ENCODE measurements around the gene ZSCAN2. TPM values are rescaled to one million over a fixed set of nuclear protein-coding genes. Genes with fewer than 3 reads are reported as not detected.

Gene ZSCAN2
- total RNA-seq (2022; extraction: Qiagen RNA extraction) = 11.9 to 14.6 TPM (median 13.1 TPM) in 5 replicates

DNA sequence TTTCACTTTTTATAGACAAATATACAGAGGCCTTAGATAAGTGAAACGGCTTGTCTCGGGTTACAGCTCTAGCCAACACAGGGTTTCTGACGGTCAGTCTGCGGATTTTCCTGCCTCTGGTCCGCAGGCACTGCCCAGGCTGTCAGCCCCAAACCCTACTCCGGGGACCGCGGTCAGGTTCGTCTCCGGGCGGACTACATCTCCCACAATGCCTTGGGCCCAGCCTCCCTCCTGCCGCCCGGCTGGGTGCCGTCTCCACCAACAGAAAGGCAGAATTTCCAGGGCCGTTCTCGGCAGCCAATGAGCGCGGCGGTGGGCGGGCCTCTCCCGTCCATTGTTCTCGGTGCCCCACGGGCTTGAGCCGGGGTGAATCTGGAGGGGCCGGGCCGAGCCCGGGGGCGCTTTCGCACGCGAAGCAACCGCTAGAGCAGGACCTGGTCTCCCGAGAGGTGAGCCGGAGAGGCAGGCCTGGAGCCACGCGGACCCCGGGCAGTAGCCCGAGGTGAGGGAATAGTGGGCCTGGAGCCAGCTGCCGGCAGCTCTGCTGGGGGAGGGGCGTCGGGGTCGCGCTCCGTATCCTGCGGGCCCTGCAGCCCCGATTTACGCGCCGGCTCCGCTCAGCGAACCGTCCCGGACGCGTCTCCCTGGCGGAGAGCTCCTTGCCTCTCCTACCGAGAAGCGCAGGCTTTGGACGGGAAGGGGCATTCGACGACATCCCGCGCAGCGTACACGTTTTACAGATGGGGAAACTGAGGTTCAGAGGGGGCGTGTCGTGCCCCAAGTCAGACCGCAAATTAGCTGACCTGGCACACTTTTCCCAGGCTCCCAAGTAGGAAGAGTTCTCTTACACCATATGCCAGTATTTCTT lies at the start of gene ZSCAN2:
ZSCAN2 (plus strand) TSS at position 323 of the 868 bp plus-strand sequence. CDS start 2,919 bp downstream, outside the sequence.

DNA sequence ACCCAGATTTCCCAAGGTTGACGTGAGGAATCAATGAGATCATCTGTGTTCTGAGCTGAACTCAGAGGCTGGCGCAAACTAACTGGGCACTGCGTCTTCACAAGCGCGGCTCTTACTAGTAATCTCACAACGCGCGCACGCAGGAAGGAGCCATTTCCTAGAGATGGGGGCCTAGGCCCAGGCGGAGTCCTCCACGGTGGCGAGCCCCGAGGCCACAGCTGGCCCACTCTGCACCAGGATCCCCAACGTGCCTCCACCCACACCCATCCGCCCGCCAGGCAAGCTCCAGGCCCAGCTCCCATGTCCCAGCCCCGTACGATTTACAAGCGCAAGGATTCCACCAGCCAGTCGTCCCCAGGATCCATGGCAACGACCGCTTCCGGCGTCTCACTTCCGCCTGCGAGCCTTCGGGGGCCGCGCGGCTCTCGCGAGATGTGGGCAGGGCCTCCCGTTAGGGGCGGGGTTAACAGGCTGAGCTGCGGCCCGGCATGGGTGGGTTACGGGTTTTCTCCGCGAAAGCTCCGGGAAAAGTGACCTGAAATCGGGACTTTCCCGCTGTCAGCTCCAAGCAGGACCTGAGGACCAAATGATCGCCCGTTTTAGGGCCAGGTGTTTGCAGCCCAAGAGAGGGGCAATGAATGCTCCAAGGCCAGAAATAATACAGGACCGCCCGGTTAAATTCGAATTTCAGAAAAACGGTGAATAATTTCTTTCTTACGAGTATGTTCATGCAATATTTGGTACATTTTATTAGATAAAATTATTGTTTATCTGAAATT lies 53.3 kb downstream of the ZSCAN2 start, which contains the start of gene WDR73:
WDR73 (minus strand) TSS at position 374 of the 779 bp plus-strand sequence; CDS start at position 365, 9 bp downstream.

DNA sequence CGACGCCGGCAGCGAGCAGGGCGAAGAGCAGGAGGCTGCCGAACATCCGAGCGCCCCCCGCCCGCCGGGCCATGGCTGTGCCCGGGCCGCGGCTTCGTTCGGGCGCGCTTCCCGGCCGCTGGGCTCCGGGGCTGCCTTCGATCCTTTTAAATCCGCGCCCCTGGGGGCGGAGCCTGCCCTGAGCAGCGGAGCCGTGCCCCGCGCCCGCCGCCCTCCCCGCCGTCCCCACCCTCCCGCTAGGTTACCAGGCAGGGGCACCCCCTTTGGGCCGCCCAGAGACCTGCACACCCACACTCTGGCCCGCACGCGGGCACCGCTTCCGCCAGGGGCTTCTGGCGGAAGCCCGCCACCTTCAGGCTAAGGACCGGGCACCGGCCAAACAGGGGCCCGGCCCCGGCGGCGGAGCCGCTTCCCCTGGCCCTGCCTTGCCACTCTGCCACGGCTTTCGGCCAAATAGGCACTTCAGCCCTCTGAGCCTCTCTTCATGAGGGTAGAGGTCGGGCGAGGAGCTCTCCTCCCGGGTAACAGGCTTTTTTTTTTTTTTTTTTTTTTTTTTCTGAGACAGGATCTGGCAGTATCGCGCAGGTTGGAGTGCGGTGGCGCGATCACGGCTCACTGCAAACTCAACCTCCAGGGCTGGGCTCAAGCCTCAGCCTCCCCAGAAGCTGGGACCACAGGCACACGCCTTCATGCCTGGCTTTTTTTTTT lies 57.4 kb downstream of the ZSCAN2 start, which contains the start of gene NMB:
NMB (minus strand) TSS at position 120 of the 708 bp plus-strand sequence; CDS start at position 73, 47 bp downstream.

Other genes with a start within 250 kb of the ZSCAN2 start
- 34.6 to 48.6 TPM (median 36.2 TPM) in 5 replicates for gene WDR73, start 53.3 kb downstream of the ZSCAN2 start, total RNA-seq (2022; extraction: Qiagen RNA extraction)
- 11.4 to 25.0 TPM (median 22.7 TPM) in 5 replicates for gene NMB, start 57.2 kb downstream of the ZSCAN2 start, total RNA-seq (2022; extraction: Qiagen RNA extraction)
- gene SEC11A, start 115.1 kb downstream of the ZSCAN2 start, total RNA-seq (2022; extraction: Qiagen RNA extraction) = 309 to 441 TPM (median 329 TPM) in 5 replicates
- 18.6 to 21.0 TPM (median 20.7 TPM) in 5 replicates for gene ZNF592, start 147.6 kb downstream of the ZSCAN2 start, total RNA-seq (2022; extraction: Qiagen RNA extraction)
- gene ALPK3, start 216.3 kb downstream of the ZSCAN2 start, total RNA-seq (2022; extraction: Qiagen RNA extraction) = 0.08 to 0.10 TPM (median 0.09 TPM) in 5 replicates